Measurements from ENCODE around the gene C16orf74. TPM values are rescaled to one million over a fixed set of nuclear protein-coding genes. Genes with fewer than 3 reads are reported as not detected.

Gene C16orf74
- total and polyA plus RNA-seq, 7 donors, result 0.60 to 8.3 (median 1.4) TPM; not detected in 1

DNA sequence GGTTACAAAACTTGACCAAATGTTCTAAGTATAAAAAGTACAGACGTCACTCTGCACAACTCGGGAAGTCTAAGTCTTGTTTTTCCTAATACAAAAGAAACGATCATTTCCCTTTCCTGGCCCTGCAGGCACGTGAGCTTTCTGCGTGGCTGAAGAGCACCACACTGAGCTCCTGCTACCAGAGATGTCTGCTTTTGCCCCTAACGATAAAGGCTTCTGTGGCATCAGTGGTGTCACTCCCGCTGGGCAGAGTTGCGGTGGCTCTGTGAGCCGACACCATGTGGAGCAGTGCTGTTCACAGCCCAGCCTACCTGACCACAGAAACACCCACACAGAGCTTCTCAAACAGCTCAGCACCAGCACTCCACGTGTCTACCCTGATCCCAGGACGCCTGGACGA lies 28.0 kb upstream of the C16orf74 start:
- intact Hi-C loops (cut with DNase I), result no loop called here
- TF ChIP-seq POLR2AphosphoS5 (IDR thresholded peaks at IDR 0.05), result no peak
- no peak for TF ChIP-seq EP300 (IDR thresholded peaks at IDR 0.05)
- TF ChIP-seq, protein P1, sequence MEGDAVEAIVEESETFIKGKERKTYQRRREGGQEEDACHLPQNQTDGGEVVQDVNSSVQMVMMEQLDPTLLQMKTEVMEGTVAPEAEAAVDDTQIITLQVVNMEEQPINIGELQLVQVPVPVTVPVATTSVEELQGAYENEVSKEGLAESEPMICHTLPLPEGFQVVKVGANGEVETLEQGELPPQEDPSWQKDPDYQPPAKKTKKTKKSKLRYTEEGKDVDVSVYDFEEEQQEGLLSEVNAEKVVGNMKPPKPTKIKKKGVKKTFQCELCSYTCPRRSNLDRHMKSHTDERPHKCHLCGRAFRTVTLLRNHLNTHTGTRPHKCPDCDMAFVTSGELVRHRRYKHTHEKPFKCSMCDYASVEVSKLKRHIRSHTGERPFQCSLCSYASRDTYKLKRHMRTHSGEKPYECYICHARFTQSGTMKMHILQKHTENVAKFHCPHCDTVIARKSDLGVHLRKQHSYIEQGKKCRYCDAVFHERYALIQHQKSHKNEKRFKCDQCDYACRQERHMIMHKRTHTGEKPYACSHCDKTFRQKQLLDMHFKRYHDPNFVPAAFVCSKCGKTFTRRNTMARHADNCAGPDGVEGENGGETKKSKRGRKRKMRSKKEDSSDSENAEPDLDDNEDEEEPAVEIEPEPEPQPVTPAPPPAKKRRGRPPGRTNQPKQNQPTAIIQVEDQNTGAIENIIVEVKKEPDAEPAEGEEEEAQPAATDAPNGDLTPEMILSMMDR (IDR thresholded peaks at IDR 0.05), result no peak
- no peak for TF ChIP-seq POLR2A (IDR thresholded peaks at IDR 0.05)
- H3K36me3 ChIP-seq, result peaks cover 8 to 61% (median 30%) of the 10 kb centered on the region in 4 donors

DNA sequence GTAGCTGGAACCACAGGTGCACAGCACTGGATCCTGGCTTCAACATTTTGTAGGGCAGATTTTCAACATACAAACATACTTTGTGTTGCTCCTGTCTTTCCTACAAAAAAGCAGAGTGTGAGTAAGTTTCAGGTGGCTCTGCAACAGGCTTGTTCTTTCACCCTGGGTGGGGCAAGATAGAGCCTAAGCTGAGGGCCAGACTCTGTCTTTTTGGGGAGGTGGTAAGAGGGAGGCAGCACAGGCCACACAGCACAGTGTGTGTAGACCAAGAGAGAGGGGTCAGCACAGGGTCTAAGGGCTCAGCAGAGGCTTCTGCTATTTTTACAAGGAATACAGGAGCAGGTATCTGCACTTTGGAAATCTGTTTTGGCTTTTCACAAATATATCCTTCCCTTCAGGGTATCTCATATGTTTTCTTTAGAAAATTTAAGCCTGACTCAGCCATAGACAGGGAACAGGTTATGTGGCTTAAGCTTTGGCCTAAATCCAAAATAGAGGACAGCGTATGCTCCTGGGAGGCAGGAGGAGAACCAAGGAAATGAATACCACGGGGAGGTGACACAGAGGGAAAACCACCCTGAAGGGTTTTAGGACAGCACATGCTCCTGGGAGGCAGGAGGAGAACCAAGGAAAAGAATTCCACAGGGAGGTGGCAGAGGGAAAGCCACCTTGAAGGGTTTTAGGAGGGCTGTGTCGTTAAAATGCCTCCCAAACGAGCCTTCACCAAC lies 26.9 kb upstream of the C16orf74 start:
- no peak for TF ChIP-seq EP300 (IDR thresholded peaks at IDR 0.05)
- TF ChIP-seq, protein P1 (IDR thresholded peaks at IDR 0.05), result no peak
- Histone ChIP-seq H3K27ac (no peak overlapping the region), H3K4me1 (peaks cover 0 to 12% (median 12%) of the 10 kb centered on the region in 4 donors), H3K4me3 (no peak overlapping the region), H3K27me3 (no peaks in the 10 kb centered on the region), H3K9me3 (no peaks in the 10 kb centered on the region), H3K36me3 (peaks cover 8 to 61% (median 30%) of the 10 kb centered on the region in 4 donors)
- intact Hi-C loops (cut with DNase I), result no loop called here
- 74 to 77% methylated on average over 4 of the region's 4 CpGs for WGBS, 2 donors
- no peak for DNase-seq

More for the DNA sequence above, 28.0 kb upstream of the C16orf74 start:
- Histone ChIP-seq H3K27me3 (no peaks in the 10 kb centered on the region), H3K9me3 (no peaks in the 10 kb centered on the region), H3K4me3 (no peak overlapping the region), H3K27ac (no peak overlapping the region), H3K4me1 (peaks cover 0 to 19% (median 15%) of the 10 kb centered on the region in 4 donors)
- no peak for DNase-seq
- WGBS, 2 donors, result 78 to 90% methylated on average over 12 of the region's 12 CpGs

DNA sequence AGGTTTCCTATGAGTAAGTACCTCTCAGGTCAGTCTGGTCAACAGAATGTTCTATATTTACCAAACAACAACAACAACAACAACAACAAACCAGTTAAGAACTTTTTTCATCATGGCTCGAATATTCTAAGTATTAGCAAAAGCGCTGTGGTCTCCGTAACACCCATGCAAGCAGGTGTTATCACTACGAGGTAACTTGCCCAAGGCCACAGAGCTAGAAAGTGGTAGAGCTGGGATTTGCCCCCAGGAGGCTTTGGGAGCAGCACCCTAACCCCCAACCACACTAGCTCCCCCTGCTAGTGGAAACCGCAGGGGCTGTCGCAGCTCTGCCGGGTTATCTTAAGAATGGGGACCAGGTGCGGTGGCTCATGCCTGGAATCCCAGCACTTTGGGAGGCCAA lies 23.9 kb upstream of the C16orf74 start:
- intact Hi-C loops (cut with DNase I), result no loop called here
- Histone ChIP-seq H3K9me3 (no peaks in the 10 kb centered on the region), H3K4me1 (no peaks in the 10 kb centered on the region), H3K4me3 (no peak overlapping the region), H3K36me3 (peaks cover 4 to 52% (median 16%) of the 10 kb centered on the region in 4 donors), H3K27me3 (no peaks in the 10 kb centered on the region), H3K27ac (no peak overlapping the region)
- TF ChIP-seq POLR2AphosphoS5 (IDR thresholded peaks at IDR 0.05), result no peak
- no peak for TF ChIP-seq EP300 (IDR thresholded peaks at IDR 0.05)
- no peak for TF ChIP-seq POLR2A (IDR thresholded peaks at IDR 0.05)
- TF ChIP-seq, protein P1 (IDR thresholded peaks at IDR 0.05), result no peak
- DNase-seq, result no peak
- WGBS, 2 donors, result 95 to 96% methylated on average over 8 of the region's 8 CpGs

DNA sequence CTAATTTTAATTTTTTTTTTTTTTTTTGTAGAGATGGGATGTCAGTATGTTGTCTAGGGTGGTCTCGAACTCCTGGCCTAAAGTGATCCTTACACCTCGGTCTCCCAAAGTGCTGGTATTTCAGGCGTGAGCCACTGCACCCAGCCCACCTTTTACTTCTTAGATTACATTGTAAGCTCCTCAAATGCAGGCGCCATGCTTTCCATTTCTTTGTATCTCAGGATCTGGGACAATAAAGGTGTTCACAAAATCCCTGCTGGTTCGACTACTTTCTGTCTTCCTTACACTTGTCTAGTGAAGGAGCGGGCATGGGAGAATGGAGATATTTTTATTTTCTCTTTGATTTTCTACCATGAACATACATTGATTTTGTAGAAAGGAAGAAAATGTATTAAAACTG lies 23.2 kb upstream of the C16orf74 start:
- intact Hi-C loops (cut with DNase I), result no loop called here
- no peak for DNase-seq
- H3K4me1 ChIP-seq, result no peaks in the 10 kb centered on the region
- no peak overlapping the region for H3K4me3 ChIP-seq
- WGBS, 2 donors, result 79 to 81% methylated on average over 6 of the region's 6 CpGs
- H3K27ac ChIP-seq, result no peak overlapping the region
- no peaks in the 10 kb centered on the region for H3K27me3 ChIP-seq
- TF ChIP-seq POLR2A (IDR thresholded peaks at IDR 0.05) (no peak), POLR2AphosphoS5 (IDR thresholded peaks at IDR 0.05) (no peak), EP300 (IDR thresholded peaks at IDR 0.05) (no peak)
- TF ChIP-seq, protein P1 (IDR thresholded peaks at IDR 0.05), result no peak
- H3K36me3 ChIP-seq, result peaks cover 0 to 45% (median 10%) of the 10 kb centered on the region in 4 donors
- no peaks in the 10 kb centered on the region for H3K9me3 ChIP-seq
